Kasumi-1 (cell line): ENCODE data around the gene TTC19.
"Not testable (repeated sequence)": the region's sequence is repeated elsewhere in the genome, so short reads cannot be mapped to it uniquely, and the experiment has no call there.

Source experiments
- DNase-seq, 2 experiments: peaks; one replicate each; lab custom pipeline; 2025; lab: John Stamatoyannopoulos, UW

TTC19 gene

GRCh38 chr17:16027708-16028584 lies 28.3 kb downstream of the TTC19 start:
- DNase-seq = peak; percentile 29 to 33

GRCh38 chr17:16033729-16034349 lies 34.2 kb downstream of the TTC19 start:
- DNase-seq = no peak

- DNase-seq = no peak
Measured at GRCh38 chr17:16036261-16036660, 36.6 kb downstream of the TTC19 start.

- no peak for DNase-seq
Measured at GRCh38 chr17:16037636-16038035, 38.0 kb downstream of the TTC19 start.

- no peak for DNase-seq
Measured at GRCh38 chr17:16040710-16041251, 41.2 kb downstream of the TTC19 start.

GRCh38 chr17:16044487-16044886 lies 44.9 kb downstream of the TTC19 start:
- no peak for DNase-seq

- DNase-seq = no peak
Measured at GRCh38 chr17:16046966-16047365, 47.3 kb downstream of the TTC19 start.

- DNase-seq = no peak
Measured at GRCh38 chr17:16048811-16049449, 49.3 kb downstream of the TTC19 start.

- no peak for DNase-seq
Measured at GRCh38 chr17:16050844-16051243, 51.2 kb downstream of the TTC19 start.

GRCh38 chr17:16052486-16052885 lies 52.9 kb downstream of the TTC19 start:
- DNase-seq = no peak

GRCh38 chr17:16055139-16055538 lies 55.5 kb downstream of the TTC19 start:
- DNase-seq = not testable (repeated sequence)

- no peak for DNase-seq
Measured at GRCh38 chr17:16061631-16062030, 62.0 kb downstream of the TTC19 start.

- DNase-seq = no peak
Measured at GRCh38 chr17:16066125-16066524, 66.5 kb downstream of the TTC19 start.

- DNase-seq = no peak
Measured at GRCh38 chr17:16068323-16068722, 68.7 kb downstream of the TTC19 start.

GRCh38 chr17:16072031-16072430 lies 72.4 kb downstream of the TTC19 start:
- no peak for DNase-seq

GRCh38 chr17:16073845-16074244 lies 74.2 kb downstream of the TTC19 start:
- DNase-seq = no peak

GRCh38 chr17:16074423-16074822 lies 74.8 kb downstream of the TTC19 start:
- DNase-seq = no peak

- no peak for DNase-seq
Measured at GRCh38 chr17:16075949-16076348, 76.3 kb downstream of the TTC19 start.
